Thyroid gland (tissue), 4 donors: ENCODE data around the gene IRAG1.

ENCODE experiments used
- CTCF ChIP-seq, 6 experiments: fragments of 200-600 bp in 3 of 6; fragments of 450-650 bp in 3 of 6; sonication (generic) in 3 of 6; IDR thresholded peaks; one replicate each; pipeline ENCODE4 v1.5.1; 2016 to 2019; ENCODE audit warnings: antibody characterized with exemption in 6 of 6, mild to moderate bottlenecking in 2 of 6, inconsistent platforms in 1 of 6, moderate library complexity in 1 of 6
- POLR2A ChIP-seq, 2 donors: fragments of 450-650 bp; IDR thresholded peaks; one replicate each; pipeline ENCODE4 v1.6.1; 2017; ENCODE audit warnings: antibody characterized with exemption in 2 of 2, mild to moderate bottlenecking in 2 of 2, moderate library complexity in 1 of 2

DNA sequence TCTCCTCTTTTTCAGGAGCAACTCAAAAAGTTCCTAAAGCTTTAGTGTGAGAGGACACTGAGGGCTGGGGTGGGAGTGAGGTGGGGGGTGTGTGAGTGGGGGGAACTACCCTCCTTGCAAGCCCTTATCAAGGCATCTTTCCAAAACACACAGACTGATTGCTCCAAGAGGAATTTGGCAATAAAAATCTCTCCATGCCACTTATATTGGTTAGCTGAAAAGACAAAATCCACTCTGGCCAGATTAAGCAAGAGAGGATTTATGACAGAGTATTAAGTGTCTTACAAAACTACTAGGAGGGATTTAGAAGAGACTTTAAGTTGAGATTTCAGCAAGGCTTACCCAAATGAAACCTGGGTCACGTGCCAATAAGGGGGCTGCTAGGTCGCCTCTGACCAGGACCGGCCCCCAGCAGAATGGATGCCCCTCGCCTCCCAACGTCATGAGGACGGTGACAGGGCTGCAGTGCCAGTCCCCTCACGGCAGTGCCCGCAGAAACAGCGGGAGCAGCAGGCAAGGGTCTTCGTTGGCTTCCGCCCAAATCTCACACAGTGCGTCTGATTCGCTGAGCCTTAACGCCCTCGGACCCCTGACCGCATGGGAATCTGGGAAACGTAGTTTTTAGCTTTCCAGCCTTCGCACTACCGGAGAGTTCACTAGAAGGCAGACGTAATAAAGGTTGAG is 35.4 kb upstream of the IRAG1 start:
- no peak for TF ChIP-seq CTCF (IDR thresholded peaks at IDR 0.05)
- TF ChIP-seq POLR2A (IDR thresholded peaks at IDR 0.05) = no peak
